H1 (cell line): Measurements from ENCODE around the gene ALOX12. TPM values are rescaled to one million over a fixed set of nuclear protein-coding genes. Genes with fewer than 3 reads are reported as not detected.

Experiments used
- BCL11A ChIP-seq, 2 experiments: IDR thresholded peaks; one replicate each; pipeline ENCODE4 v1.6.1; 2011; ENCODE audit warnings: low read depth in 2 of 2, low read length in 2 of 2, mild to moderate bottlenecking in 2 of 2
- CHD1 ChIP-seq: IDR thresholded peaks from 2 replicates; pipeline ENCODE4 v1.6.1; 2012; ENCODE audit warnings: low read depth, low read length, improper control_type of control experiment
- KDM1A ChIP-seq: fragments of 200-600, 300-600 bp; sonication (generic); IDR thresholded peaks from 2 replicates; pipeline ENCODE4 v1.7.1; 2016; ENCODE audit warnings: mild to moderate bottlenecking, low read length, borderline replicate concordance
- KDM5A ChIP-seq: fragments of 200-600 bp; IDR thresholded peaks from 2 replicates; pipeline ENCODE4 v1.7.1; 2012; ENCODE audit warnings: mild to moderate bottlenecking, low read length, inconsistent platforms, mixed read lengths
- SIN3A ChIP-seq, 2 experiments: IDR thresholded peaks in 1 of 2; conservative IDR thresholded peaks in 1 of 2; 2 replicates each; pipeline ENCODE4 v1.6.1; 2011 to 2012; ENCODE audit warnings: low read length in 2 of 2, improper control_type of control experiment in 1 of 2, low read depth in 1 of 2, mild to moderate bottlenecking in 1 of 2
- SP1 ChIP-seq: IDR thresholded peaks from 2 replicates; pipeline ENCODE4 v1.6.1; 2011; ENCODE audit warnings: low read depth, low read length
- TBP ChIP-seq: IDR thresholded peaks from 2 replicates; pipeline ENCODE4 v1.6.1; 2011; ENCODE audit warnings: low read depth, low read length, improper control_type of control experiment
- TEAD4 ChIP-seq: IDR thresholded peaks from 2 replicates; pipeline ENCODE4 v1.6.1; 2012; ENCODE audit warnings: low read depth, low read length, inconsistent platforms, mixed read lengths
- polyA plus RNA-seq, 7 experiments: library from polyadenylated mRNA; depleted of rRNA in 3 of 7; stranded (reverse) in 5 of 7; unstranded in 2 of 7; fragments of >200 nt in 5 of 7; fragments of 200-250 nt in 2 of 7; gene quantifications; 1 replicate in 5 of 7; 2 replicates in 1 of 7; 4 replicates in 1 of 7; pipeline versions ENCODE4 v1.2.1 to v1.2.3, GENCODE V29; 2011 to 2013; ENCODE audit warnings: missing spikeins in 2 of 7, mixed read lengths in 2 of 7
- total RNA-seq: library from RNA; stranded (reverse); fragmentation: NEBNext Ultra II Directional; extraction: Animal tissue kit (Norgen Biotek cat#: 25700); gene quantifications from 2 replicates; pipeline ENCODE4 v1.2.1, GENCODE V29; 2021

Gene ALOX12
- total and polyA plus RNA-seq, 2 of the 8 experiments (the other 6 are each of a cell fraction or from before 2014, with no cell fraction given): 1.4 to 2.0 TPM

DNA sequence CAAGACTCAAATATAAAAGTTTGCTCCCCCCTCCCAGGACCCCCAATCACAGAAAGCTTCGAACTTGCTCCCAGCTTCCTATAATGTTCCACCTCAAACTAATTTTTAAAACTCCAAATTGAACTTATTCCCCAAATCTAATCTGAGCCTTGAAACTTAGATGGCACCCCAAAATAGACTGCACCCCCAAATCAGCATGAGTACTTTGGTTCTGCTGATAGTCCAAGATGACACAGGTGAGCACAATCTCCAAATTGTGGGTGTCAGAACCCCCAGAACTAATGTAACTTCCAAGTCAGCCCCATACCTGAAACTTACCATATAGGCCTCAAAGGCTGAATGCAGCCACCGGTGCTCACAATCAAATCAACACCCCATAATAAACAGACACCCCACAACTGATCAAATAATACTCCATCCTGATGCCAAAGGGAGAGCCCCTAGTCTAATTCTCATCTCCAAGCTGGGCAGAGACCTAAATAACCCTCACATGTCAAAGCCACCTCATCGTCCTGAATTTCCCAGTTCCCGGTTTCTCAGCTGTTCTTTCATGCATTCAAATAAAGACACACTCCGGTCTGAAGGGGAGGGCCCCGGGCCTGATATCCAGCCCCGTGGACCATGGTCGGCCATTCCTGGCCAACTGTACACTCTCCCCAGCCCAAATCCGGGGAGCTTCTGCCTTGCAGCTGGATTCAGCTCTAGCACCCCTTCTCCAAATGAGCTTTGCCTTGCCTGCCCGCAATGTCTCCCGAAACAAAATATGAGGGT is 25.2 kb downstream of the ALOX12 start (continued):
- TF ChIP-seq TBP (no peak), BCL11A (IDR thresholded peaks at IDR 0.05; ENCODE audit: low read depth in 2 of 2, low read length in 2 of 2) (no peak), KDM1A (no peak), SP1 (no peak), SIN3A (conservative IDR thresholded peaks at IDR 0.05 in 1 of 2, IDR thresholded peaks at IDR 0.05 in 1 of 2; ENCODE audit: low read depth in 1 of 2, low read length in 2 of 2) (no peak), KDM5A (no peak), TEAD4 (no peak), CHD1 (no peak)
